Testis (tissue), 3 donors: Measurements from ENCODE around the gene BMP8A. TPM values are rescaled to one million over a fixed set of nuclear protein-coding genes. Genes with fewer than 3 reads are reported as not detected.

Source experiments
- DNase-seq: peaks from one replicate; pipeline ENCODE4 v3.0.0-alpha.2; 2019
- H3K27ac ChIP-seq, 2 donors: fragments of 200-600 bp; sonication (generic); one replicate each; pipeline ENCODE4 v1.5.1; 2019
- H3K27me3 ChIP-seq: fragments of 200-600 bp; sonication (generic); one replicate; pipeline ENCODE4 v1.5.1; 2019
- H3K36me3 ChIP-seq: fragments of 200-600 bp; sonication (generic); one replicate; pipeline ENCODE4 v1.5.1; 2017; ENCODE audit warnings: low read depth; ENCODE audit errors: missing control alignments
- H3K4me1 ChIP-seq: fragments of 200-600 bp; sonication (generic); one replicate; pipeline ENCODE4 v1.5.1; 2019
- H3K4me3 ChIP-seq, 2 donors: fragments of 200-600 bp; sonication (generic); one replicate each; pipeline ENCODE4 v1.5.1; 2017 to 2019
- H3K9me3 ChIP-seq: fragments of 200-600 bp; sonication (generic); one replicate; pipeline ENCODE4 v1.5.1; 2017
- POLR2A ChIP-seq: fragments of 450-650 bp; IDR thresholded peaks from one replicate; pipeline ENCODE4 v1.6.1; 2017; ENCODE audit warnings: antibody characterized with exemption, mild to moderate bottlenecking, moderate library complexity
- WGBS, 2 donors: methylation state at CpG; one replicate each; pipeline ENCODE4 v1.1.5; 2018; 5-methylcytosine and 5-hydroxymethylcytosine counted together
- intact Hi-C: fragments of 100-400 bp; cut with DNase I; formaldehyde crosslinking; loops from one replicate; pipeline ENCODE4 v1.15.1; 2023; ENCODE audit warnings: low total_unique reads
- polyA plus RNA-seq: library from polyadenylated mRNA; stranded (reverse); fragments of 350-450 nt; fragmentation: Illumina TruSeq; extraction: RNeasy Lipid Tissue Mini Kit (QIAGEN cat#74804); gene quantifications from one replicate; pipeline ENCODE4 v1.2.3, GENCODE V29; 2014; ENCODE audit warnings: low read depth, low replicate concordance; ENCODE audit not compliant: insufficient read depth
- total RNA-seq, 2 donors: library from RNA; depleted of rRNA; stranded (reverse); fragments of >200 nt; gene quantifications; one replicate each; pipeline ENCODE4 v1.2.3, GENCODE V29; 2016
- TF ChIP-seq, protein P1 (sequence below), 3 experiments: fragments of 450-650 bp in 2 of 3; fragments of 200-600 bp in 1 of 3; sonication (generic) in 1 of 3; IDR thresholded peaks; one replicate each; pipeline ENCODE4 v1.5.1; 2016 to 2019; ENCODE audit warnings: antibody characterized with exemption in 3 of 3, mild to moderate bottlenecking in 2 of 3, moderate library complexity in 1 of 3

Gene BMP8A
- total and polyA plus RNA-seq, 3 donors from 2014 or later = 4.3 to 15.0 (median 5.6) TPM

DNA sequence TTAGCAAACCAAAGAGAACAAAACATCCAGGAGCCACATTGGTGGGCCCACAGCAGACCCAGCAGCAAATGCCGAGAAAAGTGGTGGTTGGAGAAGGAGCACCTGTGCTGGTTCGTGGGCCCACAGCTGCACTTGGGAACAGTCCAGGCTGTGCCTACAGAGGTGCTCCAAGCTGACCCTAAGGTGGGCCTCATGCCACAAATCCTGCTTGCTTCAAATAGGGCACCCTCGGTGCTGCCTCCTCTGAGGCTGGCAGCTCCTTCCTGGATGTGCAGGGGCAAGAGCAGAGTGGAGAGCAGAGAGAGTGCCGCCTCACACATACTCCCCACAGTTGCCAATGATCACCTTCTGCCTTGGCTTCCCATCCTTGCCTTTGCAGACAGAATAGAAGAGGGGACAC, 40.1 kb downstream of the BMP8A start:
- intact Hi-C loops = loop anchor here (10.0 kb wide), 1 partner anchor 47 kb away; no protein-coding TSS in a partner anchor
- Histone ChIP-seq H3K4me1 (no peaks in the 10 kb centered on the region), H3K4me3 (no peak overlapping the region), H3K36me3 (no peaks in the 10 kb centered on the region), H3K9me3 (no peaks in the 10 kb centered on the region), H3K27ac (no peak overlapping the region), H3K27me3 (no peaks in the 10 kb centered on the region)
- 90 to 97% methylated on average over 4 of the region's 4 CpGs for WGBS, 2 donors
- DNase-seq = no peak
- no peak for TF ChIP-seq POLR2A
- TF ChIP-seq, protein P1, sequence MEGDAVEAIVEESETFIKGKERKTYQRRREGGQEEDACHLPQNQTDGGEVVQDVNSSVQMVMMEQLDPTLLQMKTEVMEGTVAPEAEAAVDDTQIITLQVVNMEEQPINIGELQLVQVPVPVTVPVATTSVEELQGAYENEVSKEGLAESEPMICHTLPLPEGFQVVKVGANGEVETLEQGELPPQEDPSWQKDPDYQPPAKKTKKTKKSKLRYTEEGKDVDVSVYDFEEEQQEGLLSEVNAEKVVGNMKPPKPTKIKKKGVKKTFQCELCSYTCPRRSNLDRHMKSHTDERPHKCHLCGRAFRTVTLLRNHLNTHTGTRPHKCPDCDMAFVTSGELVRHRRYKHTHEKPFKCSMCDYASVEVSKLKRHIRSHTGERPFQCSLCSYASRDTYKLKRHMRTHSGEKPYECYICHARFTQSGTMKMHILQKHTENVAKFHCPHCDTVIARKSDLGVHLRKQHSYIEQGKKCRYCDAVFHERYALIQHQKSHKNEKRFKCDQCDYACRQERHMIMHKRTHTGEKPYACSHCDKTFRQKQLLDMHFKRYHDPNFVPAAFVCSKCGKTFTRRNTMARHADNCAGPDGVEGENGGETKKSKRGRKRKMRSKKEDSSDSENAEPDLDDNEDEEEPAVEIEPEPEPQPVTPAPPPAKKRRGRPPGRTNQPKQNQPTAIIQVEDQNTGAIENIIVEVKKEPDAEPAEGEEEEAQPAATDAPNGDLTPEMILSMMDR (IDR thresholded peaks at IDR 0.05) = no peak

DNA sequence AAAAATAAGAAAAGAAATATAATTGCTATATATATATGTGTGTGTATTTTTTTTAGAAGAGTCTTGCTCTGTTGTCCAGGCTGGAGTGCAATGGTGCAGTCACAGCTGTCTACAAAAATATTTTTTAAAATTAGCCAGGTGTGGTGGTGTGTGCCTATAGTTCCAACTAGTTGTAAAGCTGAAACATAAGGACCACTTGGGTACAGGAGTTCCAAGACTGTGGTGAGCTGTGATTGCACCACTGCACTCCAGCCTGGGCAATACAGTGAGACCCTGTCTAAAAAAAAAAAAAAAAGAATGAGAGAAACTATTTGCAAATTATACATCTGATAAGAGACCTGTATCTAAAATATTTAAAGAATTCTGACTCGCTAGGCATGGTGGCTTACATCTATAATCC, 42.0 kb downstream of the BMP8A start:
- 88 to 93% methylated on average over 1 of the region's 1 CpG for WGBS, 2 donors
- H3K4me1 ChIP-seq = no peaks in the 10 kb centered on the region
- no peaks in the 10 kb centered on the region for H3K9me3 ChIP-seq
- H3K27ac ChIP-seq = no peak overlapping the region
- TF ChIP-seq POLR2A = no peak
- TF ChIP-seq, protein P1 (IDR thresholded peaks at IDR 0.05) = no peak
- H3K27me3 ChIP-seq = no peaks in the 10 kb centered on the region
- no peaks in the 10 kb centered on the region for H3K36me3 ChIP-seq
- no peak overlapping the region for H3K4me3 ChIP-seq
- DNase-seq = no peak
- intact Hi-C loops = loop anchor here (10.0 kb wide), 1 partner anchor 49 kb away; no protein-coding TSS in a partner anchor

DNA sequence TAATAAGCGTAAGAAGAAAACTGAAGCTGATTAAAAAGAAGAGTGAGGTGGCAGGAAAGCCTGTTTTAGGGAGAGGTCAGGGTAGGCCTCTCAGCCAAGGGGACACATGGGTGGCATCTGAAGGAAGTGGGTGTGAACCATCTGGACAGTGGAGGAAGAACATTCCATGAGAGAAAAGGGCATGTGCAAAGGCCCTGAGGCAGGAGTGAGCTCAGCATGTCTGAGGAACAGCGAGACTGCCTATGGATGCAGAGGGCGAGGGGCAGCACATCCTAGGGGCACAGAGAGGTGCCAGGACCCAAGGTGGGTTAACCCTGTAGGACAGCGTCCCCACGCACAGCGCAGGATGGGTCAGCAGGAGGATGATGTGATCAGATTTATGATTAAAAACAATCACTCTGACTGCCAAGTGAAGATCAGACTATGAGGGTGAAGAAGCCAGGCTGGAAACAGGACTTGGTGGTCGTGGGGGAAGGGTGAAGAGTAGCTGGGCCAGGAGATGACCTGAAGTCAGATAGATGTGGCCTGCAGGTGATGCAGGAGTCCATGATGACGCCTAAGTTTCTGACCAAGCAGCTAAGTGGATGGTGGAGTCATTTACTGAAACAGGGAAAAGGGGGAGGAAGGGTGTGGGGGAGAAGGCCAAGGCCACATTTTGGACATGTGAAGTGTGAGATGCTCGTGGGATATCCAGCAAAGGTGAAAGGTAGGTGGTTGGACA, 47.3 kb downstream of the BMP8A start:
- no peak overlapping the region for H3K4me3 ChIP-seq
- no peaks in the 10 kb centered on the region for H3K27me3 ChIP-seq
- intact Hi-C loops = loop anchor here (10.0 kb wide), 1 partner anchor 54 kb away; no protein-coding TSS in a partner anchor
- DNase-seq = no peak
- no peaks in the 10 kb centered on the region for H3K9me3 ChIP-seq
- 81 to 86% methylated on average over 9 of the region's 9 CpGs for WGBS, 2 donors
- H3K27ac ChIP-seq = no peak overlapping the region
- no peaks in the 10 kb centered on the region for H3K36me3 ChIP-seq
- no peaks in the 10 kb centered on the region for H3K4me1 ChIP-seq
- TF ChIP-seq, protein P1 (IDR thresholded peaks at IDR 0.05) = no peak
- no peak for TF ChIP-seq POLR2A

DNA sequence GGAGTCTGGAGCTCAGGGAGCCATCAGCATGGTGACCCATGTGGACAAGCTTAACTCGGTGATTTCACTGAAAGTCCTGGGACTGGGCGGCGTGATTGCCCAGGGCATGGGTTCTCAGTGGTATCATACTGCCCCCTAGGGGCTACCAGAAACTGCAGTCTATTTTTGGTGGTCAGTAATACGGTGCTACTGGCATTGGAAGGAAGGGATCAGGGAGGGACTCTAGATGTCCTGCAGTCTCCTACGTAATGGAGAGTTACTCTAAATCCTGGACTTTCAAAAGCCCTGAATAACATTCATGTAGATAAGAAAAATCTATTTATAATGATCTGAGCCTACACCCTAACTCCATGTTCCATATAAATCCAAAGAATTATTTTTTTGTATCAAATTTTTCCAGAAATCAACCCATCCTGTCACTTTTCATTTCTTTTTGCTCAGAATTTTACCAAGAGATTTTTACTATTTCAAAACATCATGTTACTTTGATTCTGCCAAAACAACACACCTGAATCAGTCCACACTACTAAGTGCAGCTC, 47.9 kb downstream of the BMP8A start:
- Histone ChIP-seq H3K27me3 (no peaks in the 10 kb centered on the region), H3K27ac (no peak overlapping the region), H3K4me3 (no peak overlapping the region), H3K9me3 (no peaks in the 10 kb centered on the region), H3K4me1 (no peaks in the 10 kb centered on the region), H3K36me3 (no peaks in the 10 kb centered on the region)
- intact Hi-C loops = loop anchor here (10.0 kb wide), 1 partner anchor 55 kb away; no protein-coding TSS in a partner anchor
- WGBS, 2 donors = 15 to 43% methylated on average over 5 of the region's 5 CpGs
- no peak for TF ChIP-seq POLR2A
- TF ChIP-seq, protein P1 (IDR thresholded peaks at IDR 0.05) = peak; percentile 81 to 85 (median 84)
- DNase-seq = peak; percentile 84
